Activated CD4-positive, alpha-beta memory T cell treated with anti-CD3 and anti-CD28 coated beads, Interleukin-2, amount 10 ng/mL, durations not matched to agents 7 days and 5 days (primary cell): ENCODE data around the gene ARF3. TPM values are rescaled to one million over a fixed set of nuclear protein-coding genes. Genes with fewer than 3 reads are reported as not detected.

Source experiments
- CTCF ChIA-PET: fragments of 350-600 bp; sonication (Branson Sonifier 250); formaldehyde crosslinking; loops from one replicate; lab custom pipeline; 2021; ENCODE audit warnings: antibody characterized with exemption, inconsistent platforms; lab: Charles Lee
- POLR2A ChIA-PET: fragments of 350-600 bp; sonication (Branson Sonifier 250); formaldehyde crosslinking; loops from one replicate; lab custom pipeline; 2021; ENCODE audit warnings: antibody characterized with exemption; lab: Charles Lee
- DNase-seq: peaks from one replicate; pipeline ENCODE4 v3.0.0-alpha.2; 2020
- H3K27ac Mint-ChIP-seq: one replicate; pipeline ENCODE4 v1.8.0; 2021; ENCODE audit warnings: mild to moderate bottlenecking, mixed read lengths
- H3K27me3 Mint-ChIP-seq: one replicate; pipeline ENCODE4 v1.8.0; 2021; ENCODE audit warnings: mixed read lengths
- H3K36me3 Mint-ChIP-seq: one replicate; pipeline ENCODE4 v1.8.0; 2021; ENCODE audit warnings: low read depth, mixed read lengths
- H3K4me1 Mint-ChIP-seq: one replicate; pipeline ENCODE4 v1.8.0; 2021; ENCODE audit warnings: mixed read lengths
- H3K4me3 Mint-ChIP-seq: one replicate; pipeline ENCODE4 v1.8.0; 2021; ENCODE audit warnings: mild to moderate bottlenecking, mixed read lengths
- H3K9me3 Mint-ChIP-seq: one replicate; pipeline ENCODE4 v1.8.0; 2021; ENCODE audit warnings: mixed read lengths
- total RNA-seq, 2 experiments: library from RNA; stranded (reverse); gene quantifications; one replicate each; pipeline ENCODE4 v1.2.3, GENCODE V29; 2021

ARF3 gene
- total RNA-seq, 2 experiments from 2014 or later: 114 to 122 TPM

GRCh38 chr12:48956279-48957140, 777 bp downstream of the ARF3 start:
- peak; percentile 34 for DNase-seq
- no peaks in the 10 kb centered on the region for H3K9me3 Mint-ChIP-seq
- H3K27me3 Mint-ChIP-seq: peaks cover 12% of the 10 kb centered on the region

GRCh38 chr12:48954841-48955501, 2.3 kb downstream of the ARF3 start:
- no peak for DNase-seq
- Mint-ChIP-seq H3K4me3 (peak overlapping the region; percentile 53), H3K27ac (no peak overlapping the region), H3K4me1 (peaks cover 38% of the 10 kb centered on the region), H3K36me3 (peaks cover 47% of the 10 kb centered on the region), H3K9me3 (no peaks in the 10 kb centered on the region), H3K27me3 (peaks cover 4% of the 10 kb centered on the region)
- POLR2A ChIA-PET: no interaction called here
- CTCF ChIA-PET: interaction anchor here (1.0 to 6.8 kb wide), 2 partner anchors 25 to 101 kb away, joined by 3 to 55 read pairs; partner anchors contain the start of gene WNT1

More at GRCh38 chr12:48956279-48957140, 777 bp downstream of the ARF3 start:
- ChIA-PET POLR2A (interaction anchor here (1.0 to 1.9 kb wide), 13 partner anchors 10 to 104 kb away, joined by 3 to 21 read pairs (median 5); partner anchors contain the start of genes DDX23, FKBP11, RND1 and WNT10B), CTCF (interaction anchor here (0.6 to 6.8 kb wide), 15 partner anchors 15 to 495 kb away, joined by 3 to 55 read pairs (median 5); partner anchors contain the start of genes DDX23, RND1, WNT1 and WNT10B)
- peaks cover 47% of the 10 kb centered on the region for H3K36me3 Mint-ChIP-seq
- H3K27ac Mint-ChIP-seq: peak overlapping the region; percentile 64
- peaks cover 38% of the 10 kb centered on the region for H3K4me1 Mint-ChIP-seq
- peak overlapping the region; percentile 95 for H3K4me3 Mint-ChIP-seq

GRCh38 chr12:48954061-48954460, 3.2 kb downstream of the ARF3 start:
- peaks cover 49% of the 10 kb centered on the region for H3K36me3 Mint-ChIP-seq

GRCh38 chr12:48952691-48953090, 4.6 kb downstream of the ARF3 start:
- Mint-ChIP-seq H3K4me1 (peaks cover 36% of the 10 kb centered on the region), H3K27me3 (no peaks in the 10 kb centered on the region), H3K27ac (no peak overlapping the region), H3K9me3 (no peaks in the 10 kb centered on the region), H3K4me3 (no peak overlapping the region), H3K36me3 (peaks cover 49% of the 10 kb centered on the region)
- POLR2A ChIA-PET: interaction anchor here (0.8 to 1.2 kb wide), 4 partner anchors 9 to 100 kb away, joined by 3 to 5 read pairs (median 3); no protein-coding TSS in a partner anchor
- CTCF ChIA-PET: interaction anchor here (1.1 to 1.3 kb wide), 5 partner anchors 9 to 35 kb away, joined by 3 to 4 read pairs (median 3); no protein-coding TSS in a partner anchor
- no peak for DNase-seq

More at GRCh38 chr12:48954061-48954460, 3.2 kb downstream of the ARF3 start:
- Mint-ChIP-seq H3K27me3 (peaks cover 1% of the 10 kb centered on the region), H3K4me3 (no peak overlapping the region), H3K9me3 (no peaks in the 10 kb centered on the region), H3K27ac (no peak overlapping the region), H3K4me1 (peaks cover 38% of the 10 kb centered on the region)
- POLR2A ChIA-PET: no interaction called here
- no peak for DNase-seq
- CTCF ChIA-PET: interaction anchor here (1.2 to 6.8 kb wide), 2 partner anchors 10 to 26 kb away, joined by 4 to 55 read pairs; partner anchors contain the start of gene WNT1

GRCh38 chr12:48947727-48948126, 9.6 kb downstream of the ARF3 start:
- CTCF ChIA-PET: interaction anchor here (0.6 to 2.1 kb wide), 3 partner anchors 10 to 40 kb away, joined by 4 to 8 read pairs (median 6); partner anchors contain the start of gene ARF3
- Mint-ChIP-seq H3K36me3 (peaks cover 14% of the 10 kb centered on the region), H3K9me3 (no peaks in the 10 kb centered on the region), H3K4me3 (no peak overlapping the region), H3K27me3 (no peaks in the 10 kb centered on the region), H3K27ac (no peak overlapping the region), H3K4me1 (peaks cover 9% of the 10 kb centered on the region)
- POLR2A ChIA-PET: no interaction called here
- no peak for DNase-seq

GRCh38 chr12:48946943-48947342, 10.3 kb downstream of the ARF3 start:
- H3K9me3 Mint-ChIP-seq: no peaks in the 10 kb centered on the region
- peaks cover 5% of the 10 kb centered on the region for H3K4me1 Mint-ChIP-seq
- DNase-seq: no peak
- ChIA-PET POLR2A (no interaction called here), CTCF (interaction anchor here (0.6 to 2.1 kb wide), 3 partner anchors 11 to 41 kb away, joined by 4 to 8 read pairs (median 6); partner anchors contain the start of gene ARF3)
- H3K27me3 Mint-ChIP-seq: no peaks in the 10 kb centered on the region
- H3K4me3 Mint-ChIP-seq: no peak overlapping the region
- H3K27ac Mint-ChIP-seq: no peak overlapping the region
- peaks cover 15% of the 10 kb centered on the region for H3K36me3 Mint-ChIP-seq

GRCh38 chr12:48946205-48946604, 11.1 kb downstream of the ARF3 start:
- ChIA-PET POLR2A (interaction anchor here (3.0 kb wide), 1 partner anchor 80 kb away, joined by 8 read pairs; the partner anchor contains the start of gene RND1), CTCF (interaction anchor here (0.7 to 1.0 kb wide), 4 partner anchors 10 to 51 kb away, joined by 3 to 4 read pairs (median 3); no protein-coding TSS in a partner anchor)
- H3K4me3 Mint-ChIP-seq: no peak overlapping the region
- H3K27ac Mint-ChIP-seq: no peak overlapping the region
- DNase-seq: no peak
- no peaks in the 10 kb centered on the region for H3K9me3 Mint-ChIP-seq
- peaks cover 5% of the 10 kb centered on the region for H3K4me1 Mint-ChIP-seq
- H3K36me3 Mint-ChIP-seq: peaks cover 13% of the 10 kb centered on the region
- no peaks in the 10 kb centered on the region for H3K27me3 Mint-ChIP-seq

- ChIA-PET POLR2A (interaction anchor here (0.7 to 3.0 kb wide), 3 partner anchors 10 to 77 kb away, joined by 3 to 8 read pairs (median 3); partner anchors contain the start of gene RND1), CTCF (interaction anchor here (0.7 to 1.2 kb wide), 3 partner anchors 10 to 53 kb away, joined by 3 to 5 read pairs (median 4); a partner anchor contains a TSS)
- Mint-ChIP-seq H3K27me3 (no peaks in the 10 kb centered on the region), H3K36me3 (peaks cover 30% of the 10 kb centered on the region), H3K9me3 (no peaks in the 10 kb centered on the region), H3K4me3 (no peak overlapping the region), H3K4me1 (peaks cover 5% of the 10 kb centered on the region), H3K27ac (no peak overlapping the region)
- DNase-seq: no peak
These were observed 14.1 kb downstream of the ARF3 start for GRCh38 chr12:48943221-48943620.

- peaks cover 5% of the 10 kb centered on the region for H3K4me1 Mint-ChIP-seq
- H3K9me3 Mint-ChIP-seq: no peaks in the 10 kb centered on the region
- peaks cover 40% of the 10 kb centered on the region for H3K36me3 Mint-ChIP-seq
- no peaks in the 10 kb centered on the region for H3K27me3 Mint-ChIP-seq
- no peak for DNase-seq
- H3K4me3 Mint-ChIP-seq: no peak overlapping the region
- no peak overlapping the region for H3K27ac Mint-ChIP-seq
- ChIA-PET POLR2A (interaction anchor here (1.1 kb wide), 3 partner anchors 16 to 88 kb away, joined by 3 to 4 read pairs (median 3); no protein-coding TSS in a partner anchor), CTCF (interaction anchor here (0.8 to 2.3 kb wide), 10 partner anchors 10 to 125 kb away, joined by 3 to 7 read pairs (median 4); partner anchors contain the start of genes ARF3 and DDX23)
These were observed 17.1 kb downstream of the ARF3 start for GRCh38 chr12:48940181-48940580.

- no peak for DNase-seq
- Mint-ChIP-seq H3K4me1 (peaks cover 16% of the 10 kb centered on the region), H3K36me3 (peaks cover 45% of the 10 kb centered on the region), H3K27me3 (no peaks in the 10 kb centered on the region), H3K9me3 (no peaks in the 10 kb centered on the region), H3K27ac (no peak overlapping the region), H3K4me3 (no peak overlapping the region)
- POLR2A ChIA-PET: interaction anchor here (5.6 kb wide), 1 partner anchor 86 kb away, joined by 33 read pairs; the partner anchor contains the start of gene DDX23
- CTCF ChIA-PET: interaction anchor here (0.6 to 2.3 kb wide), 9 partner anchors 9 to 162 kb away, joined by 3 to 7 read pairs (median 4); a partner anchor contains a TSS
These were observed 18.5 kb downstream of the ARF3 start for GRCh38 chr12:48938805-48939204.

GRCh38 chr12:48937170-48937569, 20.1 kb downstream of the ARF3 start:
- ChIA-PET CTCF (interaction anchor here (0.9 to 6.3 kb wide), 11 partner anchors 10 to 85 kb away, joined by 3 to 76 read pairs (median 7); partner anchors contain the start of genes ARF3, DDX23, FKBP11 and RND1), POLR2A (interaction anchor here (1.0 to 5.6 kb wide), 4 partner anchors 12 to 85 kb away, joined by 3 to 33 read pairs (median 16); partner anchors contain the start of genes DDX23 and FKBP11)
- Mint-ChIP-seq H3K4me3 (no peak overlapping the region), H3K36me3 (peaks cover 54% of the 10 kb centered on the region), H3K4me1 (peaks cover 28% of the 10 kb centered on the region), H3K27ac (no peak overlapping the region), H3K27me3 (no peaks in the 10 kb centered on the region), H3K9me3 (no peaks in the 10 kb centered on the region)
- DNase-seq: no peak
